NCI-H460 (cell line): ENCODE results near the gene MAP3K4. TPM values are rescaled to one million over a fixed set of nuclear protein-coding genes. Genes with fewer than 3 reads are reported as not detected.
"Not testable (repeated sequence)": the region's sequence is repeated elsewhere in the genome, so short reads cannot be mapped to it uniquely, and the experiment has no call there.

Source experiments
- DNase-seq: peaks from one replicate; pipeline ENCODE4 v3.0.0-alpha.2; 2016; ENCODE audit warnings: low read depth; ENCODE audit errors: extremely low read depth
- total RNA-seq: library from RNA; depleted of rRNA; stranded (reverse); fragments of >200 nt; shearing (Covaris generic); gene quantifications from 2 replicates; pipeline ENCODE4 v1.2.3, GENCODE V29; 2014

The MAP3K4 gene
- total RNA-seq, 1 experiment from 2014 or later: 12.7 TPM

GRCh38 chr6:160971171-160971570 is 20.4 kb upstream of the MAP3K4 start:
- DNase-seq: no peak

GRCh38 chr6:160972111-160972510 is 19.5 kb upstream of the MAP3K4 start:
- DNase-seq: no peak

DNA sequence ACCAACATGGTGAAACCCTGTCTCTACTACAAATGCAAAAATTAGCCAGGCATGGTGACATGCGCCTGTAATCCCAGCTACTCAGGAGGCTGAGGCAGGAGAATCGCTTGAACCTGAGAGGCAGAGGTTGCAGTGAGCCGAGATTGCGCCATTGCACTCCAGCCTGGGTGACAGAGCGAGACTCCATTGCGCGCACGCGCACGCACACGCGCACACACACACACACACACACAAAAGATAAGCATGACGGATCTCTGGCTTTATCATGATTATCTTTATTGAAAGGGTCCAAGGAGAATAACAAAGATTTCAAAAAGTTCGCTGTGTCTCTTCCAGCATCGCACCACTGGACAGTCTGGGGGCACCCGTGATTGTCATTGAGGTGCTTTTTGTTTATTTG is 19.0 kb upstream of the MAP3K4 start:
- not testable (repeated sequence) for DNase-seq

DNA sequence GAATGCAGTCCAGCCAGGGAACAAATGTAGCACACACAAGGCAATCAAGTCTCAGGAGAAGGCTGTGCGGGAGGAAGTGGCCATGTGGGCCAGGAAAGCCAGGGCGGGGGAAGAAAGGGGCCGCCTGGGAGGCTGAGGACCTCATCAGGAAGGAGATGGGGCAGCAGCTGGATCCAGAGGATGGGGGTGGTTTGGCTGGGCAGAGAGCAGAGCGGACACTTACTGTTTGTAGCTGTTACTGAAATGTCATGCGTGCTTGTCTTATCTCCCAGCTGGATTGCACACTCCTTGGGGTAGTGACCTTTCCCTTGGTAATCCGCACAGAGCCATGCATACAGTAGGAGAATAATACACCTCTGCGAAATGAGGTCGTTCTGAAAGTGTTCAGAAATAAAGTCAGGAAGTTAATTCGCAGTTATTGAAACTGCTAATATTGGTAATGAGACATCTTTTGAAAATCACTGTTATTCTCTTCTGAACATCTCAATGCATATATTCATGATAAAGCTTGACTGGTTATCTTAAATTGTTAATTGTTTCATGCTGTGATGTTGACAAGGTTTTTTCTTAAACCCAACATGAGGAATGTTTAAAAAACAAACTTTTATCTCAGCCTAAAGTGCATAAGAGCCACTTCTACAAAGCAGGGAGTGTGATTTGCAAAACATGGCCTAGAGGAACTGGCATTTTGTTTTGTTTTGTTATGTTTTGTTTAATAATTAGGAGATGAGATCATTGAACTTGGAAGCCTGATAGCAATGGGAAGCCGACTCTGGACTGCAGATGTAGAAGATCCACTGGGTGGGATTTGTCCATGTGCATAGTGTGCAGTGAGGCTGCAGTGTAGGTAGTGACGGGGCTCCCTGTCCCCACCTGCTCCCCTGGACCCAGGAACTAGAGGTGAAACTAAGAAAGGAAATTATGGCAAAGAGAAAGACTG is 18.0 kb upstream of the MAP3K4 start:
- no peak for DNase-seq

- no peak for DNase-seq
Measured at GRCh38 chr6:160974304-160974771, 17.2 kb upstream of the MAP3K4 start.

DNA sequence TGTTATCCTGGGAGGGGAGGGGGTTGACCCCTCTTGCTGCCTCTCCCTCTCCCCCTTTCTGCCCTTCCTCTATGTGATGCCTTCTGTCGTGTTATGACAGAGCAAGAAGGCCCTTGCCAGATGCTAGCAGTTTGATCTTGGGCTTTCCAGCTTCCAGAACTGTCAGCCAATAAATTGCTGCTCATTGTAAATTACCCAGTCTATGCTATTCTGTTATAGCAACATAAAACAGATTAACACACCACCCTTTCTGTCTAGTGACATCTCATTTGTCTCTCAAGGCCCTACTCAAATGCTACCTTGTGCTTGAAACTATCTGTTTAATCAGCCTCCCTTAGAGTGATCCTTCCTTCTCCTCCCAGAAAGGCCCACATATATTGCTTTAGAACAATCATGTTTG is 16.4 kb upstream of the MAP3K4 start:
- no peak for DNase-seq

GRCh38 chr6:160975961-160976360 is 15.6 kb upstream of the MAP3K4 start:
- not testable (repeated sequence) for DNase-seq

DNA sequence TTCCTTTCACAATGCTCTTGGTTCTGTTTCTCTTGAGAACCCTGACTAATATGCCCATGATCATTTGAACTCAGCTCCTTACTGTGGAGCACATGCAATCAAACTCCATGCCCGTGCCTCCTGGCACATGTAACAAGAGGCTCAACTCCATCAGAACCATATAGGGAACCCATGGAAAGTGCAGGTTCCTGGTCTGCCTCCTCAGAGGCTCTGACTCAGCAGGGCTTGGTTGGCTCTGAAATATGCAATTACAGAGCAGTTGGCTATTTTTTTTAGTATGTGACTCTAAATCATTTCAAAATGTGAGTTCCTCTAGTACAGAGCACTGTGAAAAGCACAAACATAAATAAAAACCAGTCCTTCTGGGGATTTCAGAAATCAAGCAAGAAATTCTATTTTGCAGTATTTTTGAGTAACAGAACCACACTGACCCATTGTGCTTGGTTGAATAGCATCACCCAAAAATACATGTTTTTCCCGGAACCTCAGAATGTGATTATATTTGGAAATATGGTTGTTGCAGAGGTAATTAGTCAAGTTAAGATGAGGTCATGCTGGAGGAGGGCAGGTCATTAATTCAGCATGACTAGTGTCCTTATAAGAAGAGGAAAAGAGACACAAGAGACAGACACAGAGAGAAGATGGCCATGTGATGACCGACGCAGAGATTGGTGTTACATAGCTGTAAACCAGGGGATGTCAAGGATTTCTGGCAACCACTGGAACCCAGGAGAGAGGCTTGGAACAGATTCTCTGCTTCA is 13.2 kb upstream of the MAP3K4 start:
- no peak for DNase-seq

DNA sequence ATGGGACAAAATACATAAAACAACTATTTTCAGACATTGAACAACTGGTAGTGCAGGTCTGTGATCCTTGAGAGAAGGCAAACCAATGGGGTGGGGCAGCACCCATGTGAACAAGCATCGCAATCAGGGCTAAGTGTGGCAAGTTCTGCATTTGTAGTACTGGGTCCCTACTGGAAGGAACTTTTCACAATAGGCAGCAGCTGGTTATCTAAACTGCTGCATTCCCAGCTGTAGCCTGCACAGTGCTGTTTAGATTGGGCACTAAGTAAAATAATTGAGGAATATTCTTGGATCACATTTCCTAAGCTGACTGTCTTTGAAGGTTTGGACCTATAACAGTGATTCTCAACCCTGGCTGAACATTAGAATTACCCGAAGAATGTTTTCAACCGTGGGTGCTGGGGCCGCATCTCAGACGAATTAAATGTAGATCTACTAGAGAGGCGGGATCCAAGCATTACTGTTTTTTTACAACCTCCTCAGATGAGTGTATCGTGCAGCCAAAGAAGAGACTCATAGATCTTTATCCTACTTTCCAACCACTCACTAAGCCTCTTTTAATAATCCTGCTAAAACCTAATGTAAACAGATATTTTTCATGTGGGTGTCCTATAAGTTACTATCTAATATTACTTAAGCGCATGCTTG is 12.4 kb upstream of the MAP3K4 start:
- no peak for DNase-seq

- not testable (repeated sequence) for DNase-seq
Measured at GRCh38 chr6:160983377-160983948, 8.1 kb upstream of the MAP3K4 start.

GRCh38 chr6:160986851-160987250 is 4.7 kb upstream of the MAP3K4 start:
- DNase-seq: no peak

- no peak for DNase-seq
Measured at GRCh38 chr6:160987265-160987664, 4.3 kb upstream of the MAP3K4 start.

GRCh38 chr6:160990847-160991405 is 643 bp upstream of the MAP3K4 start:
- DNase-seq: no peak

- peak; percentile 42 for DNase-seq
Measured at GRCh38 chr6:160992061-160992979, 751 bp downstream of the MAP3K4 start.

GRCh38 chr6:160992980-160993314 is 1.4 kb downstream of the MAP3K4 start:
- DNase-seq: no peak

DNA sequence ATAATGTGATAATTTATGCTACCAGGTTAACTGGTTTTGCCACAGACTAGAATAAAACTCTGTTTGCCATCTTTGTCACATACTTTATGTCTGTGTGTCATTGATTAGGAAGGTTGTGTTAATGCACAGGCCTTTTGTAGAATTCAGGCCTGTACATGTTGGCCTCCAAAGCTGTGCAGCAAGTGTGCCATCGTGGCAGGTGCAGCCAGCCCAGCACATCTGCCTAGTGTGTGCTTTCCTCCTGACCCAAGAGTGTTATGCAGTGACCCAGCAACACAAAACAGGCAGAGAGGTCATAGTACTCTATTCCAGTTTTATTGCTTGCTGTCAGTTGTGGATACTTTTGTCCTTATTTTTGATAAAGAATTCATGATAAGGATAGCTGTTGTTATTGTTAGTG is 3.7 kb downstream of the MAP3K4 start:
- no peak for DNase-seq

DNA sequence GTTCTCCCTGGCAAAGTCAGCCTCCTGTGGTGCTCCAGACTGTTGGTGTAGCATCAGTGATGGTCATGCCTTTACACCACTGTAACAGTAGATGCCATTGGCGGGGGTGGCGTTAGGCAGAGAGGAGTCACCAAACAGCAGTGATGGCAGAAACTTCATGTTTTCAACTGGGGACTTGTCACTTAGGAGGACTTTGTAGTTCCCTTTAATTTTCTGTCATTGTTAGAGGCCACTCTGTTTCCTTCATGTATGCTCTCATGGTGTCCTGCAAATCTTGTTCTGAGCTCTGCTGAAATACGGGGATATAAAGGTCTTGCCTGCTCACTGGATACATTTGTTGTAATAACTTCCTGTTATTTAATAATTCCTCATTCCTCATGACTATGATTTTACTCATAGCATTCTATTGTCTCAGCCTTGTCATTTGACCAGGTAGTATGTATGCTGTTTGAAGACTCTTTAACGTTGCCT is 4.6 kb downstream of the MAP3K4 start:
- no peak for DNase-seq

DNA sequence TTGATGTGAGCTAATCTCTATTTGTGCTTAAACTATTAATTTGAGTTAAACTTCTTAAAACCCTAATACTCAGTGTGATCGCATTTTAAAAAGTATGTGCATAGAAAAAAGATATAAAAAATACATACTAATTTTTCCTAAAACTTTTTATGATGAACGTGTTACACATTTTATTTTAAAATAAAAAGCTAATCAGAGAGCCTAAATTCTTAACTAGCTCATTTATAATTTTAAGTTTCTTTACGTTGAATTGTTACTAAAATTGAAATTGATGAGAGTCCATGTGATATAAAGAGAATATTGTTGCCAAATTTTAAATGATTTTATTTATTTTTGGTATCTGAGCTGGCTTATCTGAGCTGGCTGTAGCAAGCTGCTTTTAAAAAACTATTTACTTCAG is 6.6 kb downstream of the MAP3K4 start:
- DNase-seq: no peak

GRCh38 chr6:160998766-160999165 is 7.2 kb downstream of the MAP3K4 start:
- no peak for DNase-seq
